Measurements from ENCODE around the gene KDM2B. TPM values are rescaled to one million over a fixed set of nuclear protein-coding genes. Genes with fewer than 3 reads are reported as not detected.
"Not testable (repeated sequence)": the region's sequence is repeated elsewhere in the genome, so short reads cannot be mapped to it uniquely, and the experiment has no call there.

The KDM2B gene
- total RNA-seq, 1 donor from 2014 or later: 21.3 TPM

DNA sequence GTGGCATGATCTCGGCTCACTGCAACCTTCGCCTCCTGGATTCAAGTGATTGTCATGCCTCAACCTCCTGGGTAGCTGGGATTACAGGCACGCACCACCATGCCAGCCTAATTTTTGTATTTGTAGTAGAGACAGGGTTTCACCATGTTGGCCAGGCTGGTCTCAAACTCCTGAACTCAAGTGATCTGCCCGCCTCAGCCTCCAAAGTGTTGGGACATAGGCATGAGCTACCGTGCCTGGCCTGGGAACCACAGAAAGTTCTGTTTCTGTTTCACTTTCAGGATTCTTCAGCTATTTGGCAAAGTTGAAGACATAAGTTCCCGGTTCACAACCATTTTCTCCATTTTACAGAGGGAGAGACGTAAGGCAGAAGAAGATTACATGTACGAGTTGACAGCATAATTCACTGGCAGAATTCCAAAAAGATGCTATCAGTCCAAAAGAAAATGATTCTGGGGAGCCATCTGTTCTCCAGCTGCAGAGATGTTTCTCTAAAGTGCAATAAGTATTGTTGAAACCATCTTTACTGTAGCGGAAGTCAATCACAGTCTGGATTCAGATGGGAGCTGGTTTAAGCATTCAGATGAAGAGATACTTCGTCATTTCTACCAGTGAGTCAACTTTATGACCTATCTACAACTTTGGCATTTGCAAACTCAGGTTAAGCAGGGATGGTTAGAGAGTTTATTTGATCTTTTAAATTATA is 189.1 kb downstream of the KDM2B start:
- Mint-ChIP-seq H3K27ac (ENCODE audit: unreplicated experiment) (no peak overlapping the region), H3K4me1 (ENCODE audit: low read depth) (no peaks in the 10 kb centered on the region), H3K36me3 (ENCODE audit: low read depth) (no peaks in the 10 kb centered on the region), H3K27me3 (ENCODE audit: low read depth) (no peaks in the 10 kb centered on the region), H3K9me3 (ENCODE audit: low read depth) (no peaks in the 10 kb centered on the region), H3K4me3 (ENCODE audit: unreplicated experiment) (no peak overlapping the region)
- no peak for DNase-seq (ENCODE audit: low spot score)
- TF ChIP-seq, protein P1, sequence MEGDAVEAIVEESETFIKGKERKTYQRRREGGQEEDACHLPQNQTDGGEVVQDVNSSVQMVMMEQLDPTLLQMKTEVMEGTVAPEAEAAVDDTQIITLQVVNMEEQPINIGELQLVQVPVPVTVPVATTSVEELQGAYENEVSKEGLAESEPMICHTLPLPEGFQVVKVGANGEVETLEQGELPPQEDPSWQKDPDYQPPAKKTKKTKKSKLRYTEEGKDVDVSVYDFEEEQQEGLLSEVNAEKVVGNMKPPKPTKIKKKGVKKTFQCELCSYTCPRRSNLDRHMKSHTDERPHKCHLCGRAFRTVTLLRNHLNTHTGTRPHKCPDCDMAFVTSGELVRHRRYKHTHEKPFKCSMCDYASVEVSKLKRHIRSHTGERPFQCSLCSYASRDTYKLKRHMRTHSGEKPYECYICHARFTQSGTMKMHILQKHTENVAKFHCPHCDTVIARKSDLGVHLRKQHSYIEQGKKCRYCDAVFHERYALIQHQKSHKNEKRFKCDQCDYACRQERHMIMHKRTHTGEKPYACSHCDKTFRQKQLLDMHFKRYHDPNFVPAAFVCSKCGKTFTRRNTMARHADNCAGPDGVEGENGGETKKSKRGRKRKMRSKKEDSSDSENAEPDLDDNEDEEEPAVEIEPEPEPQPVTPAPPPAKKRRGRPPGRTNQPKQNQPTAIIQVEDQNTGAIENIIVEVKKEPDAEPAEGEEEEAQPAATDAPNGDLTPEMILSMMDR (IDR thresholded peaks at IDR 0.05): no peak

DNA sequence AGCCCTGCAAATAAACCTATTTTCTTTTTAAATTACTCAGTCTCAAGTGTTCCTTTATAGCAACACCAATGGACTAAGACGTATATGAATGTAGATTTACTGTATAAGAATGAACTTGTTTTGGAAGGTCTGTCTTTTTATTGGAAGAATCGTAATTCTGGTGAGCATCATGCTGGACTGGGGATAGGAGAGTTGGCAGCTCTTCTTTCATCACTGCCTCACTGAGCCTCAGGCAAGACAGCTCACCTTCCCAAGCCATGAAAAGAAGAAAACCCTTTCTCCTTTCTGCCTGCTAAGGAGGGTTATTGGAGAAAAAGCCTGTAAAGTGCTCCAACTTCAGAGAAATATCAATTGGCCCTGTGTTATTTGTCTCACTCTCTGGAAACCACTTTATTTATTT is 190.0 kb downstream of the KDM2B start:
- Mint-ChIP-seq H3K4me3 (ENCODE audit: unreplicated experiment) (no peak overlapping the region), H3K9me3 (ENCODE audit: low read depth) (no peaks in the 10 kb centered on the region), H3K27me3 (ENCODE audit: low read depth) (no peaks in the 10 kb centered on the region), H3K4me1 (ENCODE audit: low read depth) (no peaks in the 10 kb centered on the region), H3K36me3 (ENCODE audit: low read depth) (no peaks in the 10 kb centered on the region), H3K27ac (ENCODE audit: unreplicated experiment) (no peak overlapping the region)
- DNase-seq (ENCODE audit: low spot score): no peak
- TF ChIP-seq, protein P1 (IDR thresholded peaks at IDR 0.05): no peak

DNA sequence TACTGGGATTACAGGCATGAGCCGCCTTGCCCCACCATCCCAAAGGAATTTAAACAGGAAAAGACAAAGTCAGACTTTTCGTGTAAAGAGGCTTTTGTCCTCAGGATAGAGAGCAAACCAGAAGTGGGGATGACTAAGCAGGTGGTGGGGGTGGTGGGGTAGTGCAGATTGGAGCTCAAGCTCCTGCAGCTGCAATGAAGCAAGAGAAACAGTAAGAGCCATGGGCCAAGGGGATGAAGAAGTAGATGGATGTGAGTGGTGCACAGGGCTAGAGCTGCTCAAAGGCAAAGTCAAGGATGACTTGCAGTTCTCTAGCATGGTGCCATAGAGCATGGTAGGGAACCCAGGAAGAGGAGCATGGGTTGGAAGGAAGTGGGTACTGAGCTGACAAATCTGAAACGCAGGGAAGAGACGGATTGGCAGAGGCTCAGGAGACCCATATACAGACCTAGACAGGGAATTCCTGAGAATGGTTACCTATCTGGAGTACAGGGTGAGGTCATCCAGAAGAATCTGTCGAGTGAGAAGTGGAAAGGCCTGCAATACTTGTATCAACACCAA is 192.3 kb downstream of the KDM2B start:
- no peak overlapping the region for H3K4me3 Mint-ChIP-seq (ENCODE audit: unreplicated experiment)
- H3K36me3 Mint-ChIP-seq (ENCODE audit: low read depth): no peaks in the 10 kb centered on the region
- H3K4me1 Mint-ChIP-seq (ENCODE audit: low read depth): no peaks in the 10 kb centered on the region
- no peak overlapping the region for H3K27ac Mint-ChIP-seq (ENCODE audit: unreplicated experiment)
- TF ChIP-seq, protein P1 (IDR thresholded peaks at IDR 0.05): no peak
- DNase-seq (ENCODE audit: low spot score): no peak
- H3K9me3 Mint-ChIP-seq (ENCODE audit: low read depth): no peaks in the 10 kb centered on the region
- no peaks in the 10 kb centered on the region for H3K27me3 Mint-ChIP-seq (ENCODE audit: low read depth)

DNA sequence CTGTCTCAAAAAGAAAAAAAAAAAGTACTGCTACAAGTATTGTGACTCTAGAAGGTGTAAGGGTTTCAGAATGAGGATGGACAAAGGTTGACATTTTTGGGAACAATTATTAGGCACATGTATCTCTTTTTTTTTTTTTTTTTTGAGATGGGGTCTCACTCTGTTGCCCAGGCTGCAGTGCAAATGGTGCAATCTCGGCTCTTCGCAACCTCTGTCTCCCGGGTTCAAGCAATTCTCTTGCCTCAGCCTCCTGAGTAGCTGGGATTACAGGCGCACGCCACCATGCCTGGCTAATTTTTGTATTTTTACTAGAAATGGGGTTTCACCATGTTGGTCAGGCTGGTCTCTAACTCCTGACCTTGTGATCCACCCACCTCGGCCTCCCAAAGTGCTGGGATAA is 195.9 kb downstream of the KDM2B start:
- H3K4me1 Mint-ChIP-seq (ENCODE audit: low read depth); H3K9me3 Mint-ChIP-seq (ENCODE audit: low read depth); H3K4me3 Mint-ChIP-seq (ENCODE audit: unreplicated experiment); H3K36me3 Mint-ChIP-seq (ENCODE audit: low read depth); H3K27ac Mint-ChIP-seq (ENCODE audit: unreplicated experiment); H3K27me3 Mint-ChIP-seq (ENCODE audit: low read depth); DNase-seq (ENCODE audit: low spot score): not testable (repeated sequence)

DNA sequence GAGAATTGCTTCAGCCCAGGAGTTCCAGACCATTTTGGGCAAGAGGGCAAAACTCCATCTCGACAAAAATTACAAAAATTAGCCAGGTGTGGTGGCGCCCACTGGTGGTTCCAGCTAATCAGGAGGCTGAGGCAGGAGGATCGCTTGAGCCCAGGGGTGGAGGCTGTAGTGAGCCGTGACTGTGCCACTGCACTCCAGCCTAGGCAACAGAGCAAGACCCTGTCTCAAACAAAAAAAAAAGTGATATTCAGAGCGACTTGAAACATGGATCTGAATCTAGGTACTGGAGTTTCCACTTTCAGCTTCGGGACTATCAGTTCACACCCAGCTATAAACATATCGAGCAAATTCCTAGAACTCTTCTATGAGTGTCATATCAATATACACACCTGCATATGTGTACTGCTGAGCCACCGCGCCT is 197.2 kb downstream of the KDM2B start:
- H3K4me3 Mint-ChIP-seq (ENCODE audit: unreplicated experiment): no peak overlapping the region
- H3K27me3 Mint-ChIP-seq (ENCODE audit: low read depth): peaks cover 1% of the 10 kb centered on the region
- H3K9me3 Mint-ChIP-seq (ENCODE audit: low read depth): no peaks in the 10 kb centered on the region
- TF ChIP-seq, protein P1 (IDR thresholded peaks at IDR 0.05): peak; percentile 49
- no peaks in the 10 kb centered on the region for H3K4me1 Mint-ChIP-seq (ENCODE audit: low read depth)
- no peak for DNase-seq (ENCODE audit: low spot score)
- no peak overlapping the region for H3K27ac Mint-ChIP-seq (ENCODE audit: unreplicated experiment)
- H3K36me3 Mint-ChIP-seq (ENCODE audit: low read depth): no peaks in the 10 kb centered on the region

DNA sequence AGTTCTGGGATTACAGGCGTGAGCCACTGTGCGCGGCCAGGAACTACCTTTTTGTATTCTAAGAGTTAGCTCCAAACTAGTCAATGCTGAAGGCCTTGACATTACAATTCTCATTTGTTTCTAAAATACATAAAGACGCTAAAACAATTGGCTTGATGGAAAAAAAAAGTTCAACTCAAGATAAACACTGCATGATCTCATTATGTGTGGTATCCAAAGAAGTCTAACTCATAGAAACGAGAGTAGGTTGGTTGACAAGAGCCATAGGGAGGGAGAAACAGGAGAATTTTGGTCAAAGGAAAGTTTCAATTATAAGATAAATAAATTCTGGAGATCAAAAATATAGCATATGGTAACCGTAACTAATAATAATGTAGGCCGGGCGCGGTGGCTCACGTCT is 200.9 kb downstream of the KDM2B start:
- no peak for DNase-seq (ENCODE audit: low spot score)
- Mint-ChIP-seq H3K9me3 (ENCODE audit: low read depth) (no peaks in the 10 kb centered on the region), H3K4me3 (ENCODE audit: unreplicated experiment) (no peak overlapping the region), H3K27ac (ENCODE audit: unreplicated experiment) (no peak overlapping the region), H3K27me3 (ENCODE audit: low read depth) (peaks cover 2% of the 10 kb centered on the region), H3K4me1 (ENCODE audit: low read depth) (no peaks in the 10 kb centered on the region), H3K36me3 (ENCODE audit: low read depth) (no peaks in the 10 kb centered on the region)
- TF ChIP-seq, protein P1 (IDR thresholded peaks at IDR 0.05): no peak

All from chondrocyte (in vitro differentiated cells).